Transverse colon (tissue), 3 donors: ENCODE measurements around the gene SMAD6.

Experiments used
- POLR2A ChIP-seq: fragments of 450-650 bp; IDR thresholded peaks from one replicate; pipeline ENCODE4 v1.6.1; 2016; ENCODE audit warnings: antibody characterized with exemption, mild to moderate bottlenecking, moderate library complexity
- TF ChIP-seq, protein P1 (sequence below), 5 experiments: fragments of 200-600 bp in 3 of 5; fragments of 450-650 bp in 2 of 5; sonication (generic) in 3 of 5; IDR thresholded peaks; 1 replicate in 2 of 5; 2 replicates in 3 of 5; pipeline ENCODE4 v1.5.1; 2016 to 2017; ENCODE audit warnings: antibody characterized with exemption in 5 of 5, inconsistent platforms in 3 of 5, mild to moderate bottlenecking in 2 of 5, moderate library complexity in 1 of 5

DNA sequence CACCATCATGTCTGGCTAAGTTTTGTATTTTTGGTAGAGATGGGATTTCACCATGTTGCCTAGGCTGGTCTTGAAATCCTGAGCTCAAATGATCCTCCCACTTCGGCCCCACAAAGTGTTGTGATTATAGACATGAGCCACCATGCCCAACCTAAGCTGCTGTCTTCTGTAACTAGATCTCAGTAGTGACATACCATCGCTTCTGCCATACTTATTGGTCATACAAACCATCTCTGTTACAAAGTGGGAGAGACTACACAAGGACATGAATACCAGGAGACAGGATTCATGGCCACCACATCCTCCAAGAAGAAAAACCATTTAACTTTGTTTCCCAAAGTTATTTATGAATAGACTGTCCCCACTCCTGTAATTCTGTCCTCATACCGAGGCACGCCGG is 81.3 kb downstream of the SMAD6 start:
- TF ChIP-seq, protein P1, sequence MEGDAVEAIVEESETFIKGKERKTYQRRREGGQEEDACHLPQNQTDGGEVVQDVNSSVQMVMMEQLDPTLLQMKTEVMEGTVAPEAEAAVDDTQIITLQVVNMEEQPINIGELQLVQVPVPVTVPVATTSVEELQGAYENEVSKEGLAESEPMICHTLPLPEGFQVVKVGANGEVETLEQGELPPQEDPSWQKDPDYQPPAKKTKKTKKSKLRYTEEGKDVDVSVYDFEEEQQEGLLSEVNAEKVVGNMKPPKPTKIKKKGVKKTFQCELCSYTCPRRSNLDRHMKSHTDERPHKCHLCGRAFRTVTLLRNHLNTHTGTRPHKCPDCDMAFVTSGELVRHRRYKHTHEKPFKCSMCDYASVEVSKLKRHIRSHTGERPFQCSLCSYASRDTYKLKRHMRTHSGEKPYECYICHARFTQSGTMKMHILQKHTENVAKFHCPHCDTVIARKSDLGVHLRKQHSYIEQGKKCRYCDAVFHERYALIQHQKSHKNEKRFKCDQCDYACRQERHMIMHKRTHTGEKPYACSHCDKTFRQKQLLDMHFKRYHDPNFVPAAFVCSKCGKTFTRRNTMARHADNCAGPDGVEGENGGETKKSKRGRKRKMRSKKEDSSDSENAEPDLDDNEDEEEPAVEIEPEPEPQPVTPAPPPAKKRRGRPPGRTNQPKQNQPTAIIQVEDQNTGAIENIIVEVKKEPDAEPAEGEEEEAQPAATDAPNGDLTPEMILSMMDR (IDR thresholded peaks at IDR 0.05) = no peak
- no peak for TF ChIP-seq POLR2A
